GM18909 (cell line): Measurements from ENCODE around the gene PTCH2.

Experiments
- ATAC-seq: cut with Tn5 transposase; IDR thresholded peaks from one replicate; pipeline ENCODE4 v1.9.1; 2021; ENCODE audit warnings: mild to moderate bottlenecking; ENCODE audit not compliant: unreplicated experiment, poor library complexity

PTCH2 gene

GRCh38 chr1:44842862-44843655 is at the start of gene PTCH2:
TSS of gene PTCH2 (minus strand) at chr1:44843253. CDS start at chr1:44842932, 321 bp downstream.
- ATAC-seq, result no peak

DNA sequence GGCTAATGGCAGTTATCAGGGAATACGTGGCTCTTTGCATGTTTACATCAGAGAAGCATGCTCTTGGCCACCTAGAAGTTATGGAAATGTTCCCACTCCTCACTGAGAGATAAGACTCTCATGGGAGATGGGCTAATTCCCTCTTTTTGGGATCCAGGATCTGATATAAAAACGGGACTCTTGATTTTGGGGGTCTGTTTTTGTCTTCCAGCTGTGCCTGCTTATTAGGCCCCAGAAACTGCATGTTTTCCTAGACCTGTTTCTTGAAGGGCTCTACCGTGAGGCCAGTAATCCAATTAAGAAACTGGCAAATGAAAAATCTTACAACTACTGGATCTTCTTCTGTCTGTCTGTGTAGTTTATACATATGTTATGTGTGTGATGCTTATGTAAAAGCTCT is 47.0 kb upstream of the PTCH2 start:
- ATAC-seq, result no peak

DNA sequence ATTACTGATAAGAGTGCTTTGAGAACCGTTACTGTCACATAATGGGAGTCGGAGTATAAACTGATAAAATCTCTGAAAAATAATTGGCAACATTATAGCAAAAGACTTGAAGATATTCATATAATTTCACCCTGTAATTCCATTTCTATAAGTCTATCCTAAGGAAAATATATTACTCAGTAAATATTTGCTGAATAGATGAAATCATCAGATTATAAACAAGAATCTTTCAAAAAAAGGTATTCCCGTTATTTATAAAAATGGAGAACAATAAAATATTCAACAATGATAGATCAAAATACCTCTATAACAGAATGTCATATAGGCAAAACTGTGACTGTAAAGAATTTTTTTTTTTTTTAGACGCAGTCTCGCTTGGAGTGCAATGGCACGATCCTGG is 42.4 kb upstream of the PTCH2 start:
- ATAC-seq, result no peak

DNA sequence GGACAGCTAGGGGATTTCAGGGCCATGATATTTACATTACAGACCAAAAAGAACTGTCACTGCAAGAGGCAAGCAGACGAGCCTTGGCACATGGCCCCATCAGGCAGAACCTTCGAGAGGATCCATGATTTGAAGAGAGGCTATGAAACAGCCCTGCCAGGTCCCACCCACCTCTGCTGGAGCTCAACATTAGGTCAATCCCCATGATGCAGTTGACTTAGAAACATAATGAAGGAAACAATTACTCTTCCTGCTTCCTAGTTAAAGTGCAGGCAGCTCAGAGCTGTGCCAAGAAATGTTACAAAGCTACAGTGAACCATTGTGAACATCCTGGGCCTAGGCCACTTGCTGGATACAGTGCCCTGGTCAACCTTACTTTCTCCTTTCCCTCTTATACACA is 41.7 kb upstream of the PTCH2 start:
- no peak for ATAC-seq

- ATAC-seq, result no peak
These were observed 38.1 kb upstream of the PTCH2 start for GRCh38 chr1:44881011-44881632.

GRCh38 chr1:44874155-44874554 is 31.1 kb upstream of the PTCH2 start:
- ATAC-seq, result no peak

- ATAC-seq, result no peak
These were observed 27.0 kb upstream of the PTCH2 start for GRCh38 chr1:44870096-44870495.

DNA sequence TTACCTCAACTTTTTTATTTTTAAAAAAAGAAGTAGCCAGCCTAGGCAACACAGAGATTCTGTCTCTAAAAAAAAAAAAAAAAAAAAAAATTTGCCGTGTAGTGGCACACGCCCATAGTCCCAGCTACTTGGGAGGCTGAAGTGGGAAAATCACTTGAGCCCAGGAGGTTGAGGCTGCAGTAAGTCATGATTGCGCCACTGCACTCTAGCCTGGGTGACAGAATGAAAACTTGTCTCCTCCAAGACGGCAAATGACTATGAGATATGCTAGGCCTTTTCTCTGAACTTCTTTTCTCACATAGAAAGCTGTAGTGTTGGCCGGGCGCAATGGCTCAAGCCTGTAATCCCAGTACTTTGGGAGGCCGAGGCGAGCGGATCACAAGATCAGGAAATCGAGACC is 24.7 kb upstream of the PTCH2 start:
- no peak for ATAC-seq

DNA sequence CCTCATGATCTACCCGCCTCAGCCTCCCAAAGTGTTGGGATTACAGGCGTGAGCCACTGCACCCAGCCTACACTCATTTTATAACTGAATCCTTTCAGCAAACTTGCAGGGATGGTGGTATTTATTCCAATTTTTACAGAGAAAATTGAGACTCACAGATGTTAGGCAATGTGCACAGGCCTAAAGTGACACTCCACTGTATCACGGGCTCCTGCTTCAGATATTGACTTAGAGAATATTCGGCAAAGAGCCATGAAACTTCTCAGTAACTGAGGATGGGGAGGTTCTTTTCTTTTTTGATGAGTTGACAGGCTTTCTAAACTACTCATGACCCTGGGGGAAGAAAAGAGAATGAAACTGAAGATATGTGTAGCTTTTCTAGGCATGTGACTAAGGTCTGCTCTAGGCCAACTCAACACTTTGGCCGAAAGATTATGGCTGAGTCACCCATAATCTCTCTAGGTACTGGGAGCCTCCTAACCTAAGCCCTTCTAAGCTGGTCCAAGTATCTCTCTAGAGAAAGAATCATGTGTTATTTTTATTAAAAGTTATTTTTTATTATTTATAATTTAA is 19.9 kb upstream of the PTCH2 start:
- ATAC-seq, result no peak

DNA sequence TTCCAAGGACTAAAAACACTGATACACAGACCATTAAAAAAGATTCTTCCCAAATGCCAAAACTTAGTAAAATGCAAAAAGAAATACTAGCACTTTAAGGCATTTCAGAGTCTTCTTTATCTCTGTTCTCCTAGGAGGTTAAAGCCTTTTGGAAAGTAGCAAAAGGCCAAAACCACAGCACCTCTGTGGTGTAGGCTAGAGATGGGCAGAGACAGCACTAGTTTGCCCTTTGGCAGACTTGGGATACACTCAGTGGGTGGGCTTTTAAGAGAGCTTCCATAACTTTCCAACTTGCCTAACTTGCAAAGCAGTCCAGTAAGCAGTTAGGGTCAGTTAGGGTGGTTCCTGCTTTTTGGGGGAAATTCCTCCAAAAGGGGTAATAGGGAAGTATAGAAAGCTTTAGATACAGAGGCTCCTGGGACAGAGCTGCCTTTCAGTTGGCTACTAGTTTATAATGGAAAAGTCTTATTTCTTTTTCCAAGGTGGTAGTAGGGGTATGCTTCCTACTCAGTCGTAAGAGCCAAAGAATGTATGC is 17.9 kb upstream of the PTCH2 start:
- no peak for ATAC-seq

DNA sequence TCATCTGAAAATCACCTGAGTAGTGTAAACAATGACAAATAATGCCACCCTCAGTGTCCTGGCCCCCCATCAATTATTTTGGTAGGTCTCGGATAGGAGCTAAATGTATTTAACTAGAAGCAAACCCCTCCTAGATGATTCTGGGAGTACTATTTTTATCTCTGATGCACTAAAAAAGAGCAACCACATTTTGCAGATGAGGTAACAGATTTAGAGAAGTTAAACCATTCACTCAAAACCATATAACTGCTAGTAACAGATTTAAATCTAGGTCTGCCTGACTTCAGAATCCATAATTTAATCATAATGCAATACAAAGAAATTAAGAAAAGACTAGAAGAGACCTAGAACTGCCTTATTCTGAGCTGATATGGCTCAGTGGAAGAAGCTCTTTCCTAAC is 17.3 kb upstream of the PTCH2 start:
- no peak for ATAC-seq

GRCh38 chr1:44857446-44857845 is 14.4 kb upstream of the PTCH2 start:
- ATAC-seq, result no peak

GRCh38 chr1:44855742-44856141 is 12.7 kb upstream of the PTCH2 start:
- ATAC-seq, result no peak

GRCh38 chr1:44854970-44855369 is 11.9 kb upstream of the PTCH2 start:
- no peak for ATAC-seq

GRCh38 chr1:44853201-44853600 is 10.1 kb upstream of the PTCH2 start:
- no peak for ATAC-seq

GRCh38 chr1:44851308-44851707 is 8.3 kb upstream of the PTCH2 start:
- no peak for ATAC-seq

DNA sequence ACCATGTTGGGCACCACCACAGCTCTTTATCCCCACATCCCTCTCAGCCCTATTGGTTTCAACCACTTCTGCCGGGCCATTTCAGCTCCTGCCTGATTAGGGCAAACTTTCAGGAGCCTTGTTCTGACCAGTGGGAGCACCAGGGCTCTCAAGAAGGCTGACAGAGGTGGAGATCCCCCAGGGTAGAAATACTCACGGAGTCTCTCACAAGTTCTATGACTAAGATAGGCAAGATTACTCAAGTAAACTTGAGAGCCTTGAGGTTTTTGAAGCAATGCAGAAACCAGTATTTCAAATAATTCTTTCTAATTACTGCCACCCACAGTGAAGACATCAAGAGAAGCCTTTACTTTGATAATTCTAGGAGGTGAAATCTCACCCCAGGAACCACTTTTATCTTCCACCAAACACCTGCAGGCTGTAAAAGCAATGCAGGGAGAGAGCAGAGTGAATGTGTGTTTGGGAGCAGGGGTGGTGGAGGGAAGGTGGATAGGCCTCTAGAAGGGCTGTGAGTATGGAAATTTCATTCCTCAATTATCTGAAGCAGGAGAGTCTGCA is 6.6 kb upstream of the PTCH2 start:
- ATAC-seq, result no peak

DNA sequence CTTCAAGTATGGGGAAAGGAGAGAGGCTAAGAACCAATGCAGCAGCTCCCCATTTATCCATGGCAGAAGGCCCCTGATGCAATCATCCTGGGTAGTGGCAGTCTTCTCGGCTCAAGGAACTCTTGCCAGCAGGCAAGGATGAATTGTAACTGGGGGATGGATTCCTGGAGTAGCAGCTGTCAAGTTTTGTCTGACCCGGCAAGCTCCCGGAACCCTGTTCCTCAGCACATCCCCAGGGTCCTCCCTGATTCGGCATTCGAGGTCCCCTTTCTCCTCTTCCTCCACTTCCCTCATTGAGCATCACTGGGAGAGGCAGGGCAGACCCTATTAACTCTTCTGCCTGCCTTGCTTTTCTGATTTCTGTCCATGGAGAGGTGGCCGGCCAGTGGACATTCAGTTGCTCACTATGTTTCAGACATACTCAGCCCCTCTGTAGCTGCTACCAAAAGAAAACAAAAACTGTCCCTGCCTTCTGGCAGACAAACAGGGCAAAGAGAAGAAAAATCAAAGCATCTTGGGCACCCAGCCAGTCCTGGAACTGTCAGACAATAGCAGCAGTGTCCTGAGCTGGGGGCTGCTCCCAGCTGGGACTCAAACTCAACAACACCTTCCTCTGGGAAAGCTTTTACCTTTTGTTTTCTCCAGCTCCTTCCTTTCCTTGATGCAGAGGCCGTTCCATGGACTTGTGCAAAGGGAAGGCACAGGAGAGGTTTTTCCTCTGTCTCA is 5.6 kb upstream of the PTCH2 start:
- ATAC-seq, result no peak

DNA sequence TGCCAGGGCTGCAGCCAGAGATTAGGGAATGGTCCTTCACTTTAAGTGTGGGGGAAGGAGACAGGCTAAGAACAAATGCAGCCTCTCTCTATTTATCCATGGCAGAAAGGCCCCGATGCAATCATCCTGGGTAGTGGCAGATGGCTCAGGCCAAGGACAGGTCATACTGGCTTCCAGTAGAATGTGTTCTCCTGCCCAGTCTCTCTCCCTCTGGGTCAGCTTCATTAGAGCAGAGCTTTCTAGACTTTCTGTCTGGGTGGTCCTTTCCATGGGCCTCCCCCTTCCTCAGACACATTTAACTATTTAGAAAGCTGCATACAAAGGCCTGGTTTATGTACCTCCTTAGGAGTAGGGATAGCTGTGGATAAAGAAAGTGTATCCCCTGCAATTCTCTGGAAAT is 4.8 kb upstream of the PTCH2 start:
- ATAC-seq, result no peak

DNA sequence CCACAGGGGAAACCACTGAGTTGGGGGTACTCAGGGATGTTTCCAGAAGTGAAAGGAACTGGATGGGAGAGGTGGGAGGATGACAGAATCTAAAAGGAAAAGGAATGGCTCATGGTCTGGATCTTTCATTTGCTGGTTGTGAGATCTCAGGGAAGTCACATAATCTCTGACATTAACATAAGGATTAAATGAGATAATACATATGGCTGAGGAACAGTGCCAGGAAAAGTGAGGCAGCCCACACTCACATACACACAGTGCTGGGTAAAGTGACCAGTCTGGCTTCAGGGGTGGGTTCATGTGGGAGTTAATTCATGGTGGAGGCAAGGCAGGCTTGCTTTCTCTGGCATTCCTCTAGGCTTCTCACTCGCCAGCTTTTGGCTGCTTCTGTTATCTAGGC is 3.9 kb upstream of the PTCH2 start:
- ATAC-seq, result no peak

- ATAC-seq, result no peak
These were observed 579 bp downstream of the PTCH2 start for GRCh38 chr1:44842486-44842861.
